GM12878 (cell line): ENCODE measurements around the gene PITPNC1. TPM values are rescaled to one million over a fixed set of nuclear protein-coding genes. Genes with fewer than 3 reads are reported as not detected.

Experiments used
- ASH2L ChIP-seq: fragments of 300-600, 200-600 bp; sonication (generic); IDR thresholded peaks from 2 replicates; pipeline ENCODE4 v1.6.1; 2017; ENCODE audit warnings: low read depth, mild to moderate bottlenecking, borderline replicate concordance
- BHLHE40 ChIP-seq, 2 experiments: fragments of 450-650 bp in 1 of 2; IDR thresholded peaks; 2 replicates each; pipeline ENCODE4 v1.6.1; 2011 to 2017; ENCODE audit warnings: low read depth in 2 of 2, borderline replicate concordance in 1 of 2, improper control_type of control experiment in 1 of 2, low read length in 1 of 2, mild to moderate bottlenecking in 1 of 2
- CEBPB ChIP-seq, 2 experiments: fragments of 150-350 bp in 1 of 2; IDR thresholded peaks; 2 replicates each; pipeline ENCODE4 v1.6.1; 2012 to 2014; ENCODE audit warnings: low read depth in 2 of 2, low read length in 2 of 2, borderline replicate concordance in 1 of 2, inconsistent platforms in 1 of 2
- CHD1 ChIP-seq: IDR thresholded peaks from 2 replicates; pipeline ENCODE4 v1.6.1; 2012; ENCODE audit warnings: low read depth, low read length, improper control_type of control experiment
- DPF2 ChIP-seq: fragments of 450-650 bp; IDR thresholded peaks from 2 replicates; pipeline ENCODE4 v1.6.1; 2017; ENCODE audit warnings: mild to moderate bottlenecking
- FOS ChIP-seq: IDR thresholded peaks from 3 replicates; pipeline ENCODE4 v1.6.1; 2011; ENCODE audit warnings: borderline replicate concordance; ENCODE audit not compliant: insufficient read length; ENCODE audit errors: extremely low read depth
- FOXM1 ChIP-seq: IDR thresholded peaks from 2 replicates; pipeline ENCODE4 v1.6.1; 2012; ENCODE audit warnings: low read depth, mild to moderate bottlenecking, inconsistent platforms, low read length, moderate library complexity
- GATAD2B ChIP-seq: fragments of 450-650 bp; conservative IDR thresholded peaks from 2 replicates; pipeline ENCODE4 v1.6.1; 2017; ENCODE audit warnings: low read depth, mild to moderate bottlenecking, moderate library complexity
- IKZF1 ChIP-seq: fragments of 450-650 bp; conservative IDR thresholded peaks from 2 replicates; pipeline ENCODE4 v1.6.1; 2017; ENCODE audit warnings: antibody characterized with exemption, mild to moderate bottlenecking
- MEF2B ChIP-seq: fragments of 450-650 bp; IDR thresholded peaks from 2 replicates; pipeline ENCODE4 v1.6.1; 2018; ENCODE audit warnings: mild to moderate bottlenecking, moderate library complexity; ENCODE audit not compliant: partially characterized antibody, poor library complexity, severe bottlenecking
- PAX8 ChIP-seq: fragments of 450-650 bp; IDR thresholded peaks from 2 replicates; pipeline ENCODE4 v1.6.1; 2017; ENCODE audit warnings: mild to moderate bottlenecking, moderate library complexity
- RCOR1 ChIP-seq: conservative IDR thresholded peaks from 2 replicates; pipeline ENCODE4 v1.6.1; 2012; ENCODE audit warnings: low read depth, low read length, improper control_type of control experiment
- REST ChIP-seq: IDR thresholded peaks from 2 replicates; pipeline ENCODE4 v1.6.1; 2012; ENCODE audit warnings: mild to moderate bottlenecking, low read depth, low read length
- SMC3 ChIP-seq: IDR thresholded peaks from 2 replicates; pipeline ENCODE4 v1.6.1; 2011; ENCODE audit warnings: low read length, improper control_type of control experiment, borderline replicate concordance
- TAF1 ChIP-seq: IDR thresholded peaks from 2 replicates; pipeline ENCODE4 v1.6.1; 2011; ENCODE audit warnings: mild to moderate bottlenecking, low read depth, low read length, borderline replicate concordance
- TARDBP ChIP-seq: IDR thresholded peaks from 2 replicates; pipeline ENCODE4 v1.6.1; 2016; ENCODE audit warnings: borderline replicate concordance
- TBL1XR1 ChIP-seq: IDR thresholded peaks from 2 replicates; pipeline ENCODE4 v1.6.1; 2012; ENCODE audit warnings: low read depth, low read length, improper control_type of control experiment
- WRNIP1 ChIP-seq: IDR thresholded peaks from 2 replicates; pipeline ENCODE4 v1.6.1; 2011; ENCODE audit warnings: low read depth, low read length, improper control_type of control experiment, borderline replicate concordance
- ZBTB40 ChIP-seq: fragments of 450-650 bp; IDR thresholded peaks from 2 replicates; pipeline ENCODE4 v1.6.1; 2016; ENCODE audit warnings: mild to moderate bottlenecking, moderate library complexity, borderline replicate concordance
- ZNF217 ChIP-seq: fragments of 450-650 bp; IDR thresholded peaks from 2 replicates; pipeline ENCODE4 v1.6.1; 2017; ENCODE audit warnings: antibody characterized with exemption, mild to moderate bottlenecking
- ZNF622 ChIP-seq: fragments of 450-650 bp; IDR thresholded peaks from 2 replicates; pipeline ENCODE4 v1.6.1; 2017; ENCODE audit warnings: mild to moderate bottlenecking, inconsistent platforms
- polyA plus RNA-seq, 11 experiments: library from polyadenylated mRNA; depleted of rRNA in 4 of 11; unstranded in 6 of 11; stranded (reverse) in 5 of 11; fragments of >200 nt; fragmentation: Nextera tagmentation in 4 of 11; fragmentation: Illumina TruSeq in 1 of 11; extraction: Ambion mirVana in 4 of 11; extraction: Trizol in 1 of 11; gene quantifications; 1 replicate in 1 of 11; 2 replicates in 10 of 11; pipeline versions ENCODE4 v1.2.1 to v1.2.3, GENCODE V29; 2011 to 2016; ENCODE audit warnings: inconsistent platforms in 2 of 11, missing spikeins in 2 of 11, low read depth in 1 of 11
- total RNA-seq, 4 experiments: library from RNA; depleted of rRNA in 3 of 4; stranded (reverse); fragments of >200 nt in 3 of 4; fragmentation: Illumina TruSeq in 1 of 4; extraction: Trizol in 1 of 4; gene quantifications; 2 replicates each; pipeline versions ENCODE4 v1.2.1 to v1.2.3, GENCODE V29; 2013 to 2021
- TF ChIP-seq, protein P1 (sequence below): fragments of 450-650 bp; IDR thresholded peaks from 2 replicates; pipeline ENCODE4 v1.6.1; 2017; ENCODE audit warnings: borderline replicate concordance

Gene PITPNC1
- total and polyA plus RNA-seq, 10 of the 15 experiments (the other 5 are each of a cell fraction or from before 2014, with no cell fraction given) = 12.2 to 62.4 (median 47.3) TPM

DNA sequence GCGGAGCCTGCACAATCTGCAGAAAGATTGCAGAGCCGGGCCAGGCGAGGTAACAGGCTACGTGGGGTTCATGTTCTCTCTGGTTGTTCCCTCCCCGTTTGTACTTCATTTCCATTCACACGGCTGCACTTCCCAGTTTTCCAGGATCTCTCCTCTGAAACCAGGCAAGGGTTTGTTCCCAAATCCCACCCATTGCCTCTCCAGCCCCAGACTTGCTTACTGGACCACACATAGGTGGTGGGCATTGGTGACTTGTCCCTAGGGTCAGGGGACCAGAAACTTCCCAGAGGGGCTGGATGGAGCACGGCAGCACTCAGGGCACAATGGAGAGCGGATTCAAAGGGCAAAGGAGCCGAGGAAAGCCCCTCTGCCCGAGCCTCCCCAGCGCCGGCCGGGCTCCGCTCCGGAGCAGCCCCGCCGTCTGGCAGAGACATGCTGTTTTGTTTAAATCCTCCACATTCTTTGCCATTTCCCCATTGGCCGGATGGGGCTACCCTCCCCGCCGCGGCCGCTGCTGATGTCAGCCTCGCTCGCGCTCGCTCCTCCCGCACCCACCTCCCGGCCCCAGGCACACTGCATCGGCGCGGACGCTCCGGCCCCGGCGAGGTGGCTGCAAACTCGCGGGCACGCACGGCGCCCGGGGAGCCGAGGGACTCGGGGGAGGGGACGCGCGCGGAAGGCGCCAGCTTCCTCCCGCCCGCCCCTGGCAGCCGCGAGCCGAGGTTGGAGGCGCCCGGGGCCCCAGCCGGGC is at the start of gene PITPNC1 (continued):
- no peak for TF ChIP-seq REST
- no peak for TF ChIP-seq TARDBP
- TF ChIP-seq, protein P1, sequence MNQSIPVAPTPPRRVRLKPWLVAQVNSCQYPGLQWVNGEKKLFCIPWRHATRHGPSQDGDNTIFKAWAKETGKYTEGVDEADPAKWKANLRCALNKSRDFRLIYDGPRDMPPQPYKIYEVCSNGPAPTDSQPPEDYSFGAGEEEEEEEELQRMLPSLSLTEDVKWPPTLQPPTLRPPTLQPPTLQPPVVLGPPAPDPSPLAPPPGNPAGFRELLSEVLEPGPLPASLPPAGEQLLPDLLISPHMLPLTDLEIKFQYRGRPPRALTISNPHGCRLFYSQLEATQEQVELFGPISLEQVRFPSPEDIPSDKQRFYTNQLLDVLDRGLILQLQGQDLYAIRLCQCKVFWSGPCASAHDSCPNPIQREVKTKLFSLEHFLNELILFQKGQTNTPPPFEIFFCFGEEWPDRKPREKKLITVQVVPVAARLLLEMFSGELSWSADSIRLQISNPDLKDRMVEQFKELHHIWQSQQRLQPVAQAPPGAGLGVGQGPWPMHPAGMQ = no peak
- no peak for TF ChIP-seq CEBPB (IDR thresholded peaks at IDR 0.05; ENCODE audit: borderline replicate concordance in 1 of 2, low read depth in 2 of 2, low read length in 2 of 2)
- no peak for TF ChIP-seq ZBTB40
- TF ChIP-seq PAX8 = no peak
- TF ChIP-seq IKZF1 = peak; percentile 72
- TF ChIP-seq WRNIP1 = no peak
- no peak for TF ChIP-seq ASH2L
- no peak for TF ChIP-seq MEF2B
- no peak for TF ChIP-seq FOXM1
- TF ChIP-seq GATAD2B = peak; percentile 70
- peak; percentile 45 to 80; a peak in 3 of 4 replicates for TF ChIP-seq BHLHE40 (IDR thresholded peaks at IDR 0.05; ENCODE audit: borderline replicate concordance in 1 of 2, low read depth in 2 of 2, low read length in 1 of 2)
- TF ChIP-seq FOS = no peak
- no peak for TF ChIP-seq SMC3
- TF ChIP-seq TBL1XR1 = peak; percentile 49; the same call in 1 of the 2 replicates
- 0 out of 2 replicates have a peak, but pooled peaks have one; percentile 66 for TF ChIP-seq ZNF217
- TF ChIP-seq ZNF622 = no peak
- TF ChIP-seq RCOR1 = no peak
- peak; percentile 59; the same call in 1 of the 2 replicates for TF ChIP-seq TAF1
- TF ChIP-seq DPF2 = peak; percentile 72
- no peak for TF ChIP-seq CHD1
